Stimulated activated CD4-positive, alpha-beta T cell treated with anti-CD3 and anti-CD28 coated beads, TNF-alpha, amount 100 ng/mL, for 4 hours (primary cell): ENCODE measurements around the gene DOK5.
"Not testable (repeated sequence)": the region's sequence is repeated elsewhere in the genome, so short reads cannot be mapped to it uniquely, and the experiment has no call there.

Source experiments
- DNase-seq, 3 experiments: peaks; one replicate each; pipeline ENCODE4 v3.0.0-alpha.2; 2020; ENCODE audit warnings: low read depth in 3 of 3

DOK5 gene

GRCh38 chr20:54475334-54476168 is at the start of gene DOK5:
DOK5 (plus strand) TSS chr20:54475593; CDS start chr20:54475947, 354 bp downstream.
- no peak for DNase-seq

GRCh38 chr20:54429364-54429763 is 46.0 kb upstream of the DOK5 start:
- DNase-seq, result no peak

GRCh38 chr20:54431156-54431944 is 44.0 kb upstream of the DOK5 start:
- DNase-seq, result no peak

GRCh38 chr20:54432966-54433365 is 42.4 kb upstream of the DOK5 start:
- no peak for DNase-seq

- no peak for DNase-seq
Measured at GRCh38 chr20:54433636-54434035, 41.8 kb upstream of the DOK5 start.

- no peak for DNase-seq
Measured at GRCh38 chr20:54434196-54434595, 41.2 kb upstream of the DOK5 start.

GRCh38 chr20:54435015-54435414 is 40.4 kb upstream of the DOK5 start:
- no peak for DNase-seq

GRCh38 chr20:54436410-54436809 is 39.0 kb upstream of the DOK5 start:
- not testable (repeated sequence) for DNase-seq

- DNase-seq, result no peak
Measured at GRCh38 chr20:54438166-54438565, 37.2 kb upstream of the DOK5 start.

GRCh38 chr20:54450207-54450606 is 25.2 kb upstream of the DOK5 start:
- DNase-seq, result no peak

- no peak for DNase-seq
Measured at GRCh38 chr20:54451171-54451570, 24.2 kb upstream of the DOK5 start.

- DNase-seq, result no peak
Measured at GRCh38 chr20:54452277-54452676, 23.1 kb upstream of the DOK5 start.

- no peak for DNase-seq
Measured at GRCh38 chr20:54454982-54455381, 20.4 kb upstream of the DOK5 start.

- DNase-seq, result no peak
Measured at GRCh38 chr20:54456423-54456822, 19.0 kb upstream of the DOK5 start.

- DNase-seq, result no peak
Measured at GRCh38 chr20:54456961-54457360, 18.4 kb upstream of the DOK5 start.

GRCh38 chr20:54458219-54458618 is 17.2 kb upstream of the DOK5 start:
- DNase-seq, result no peak

- DNase-seq, result no peak
Measured at GRCh38 chr20:54459279-54459678, 16.1 kb upstream of the DOK5 start.

- DNase-seq, result no peak
Measured at GRCh38 chr20:54464003-54464402, 11.4 kb upstream of the DOK5 start.

- DNase-seq, result no peak
Measured at GRCh38 chr20:54466127-54466526, 9.3 kb upstream of the DOK5 start.

GRCh38 chr20:54467622-54468021 is 7.8 kb upstream of the DOK5 start:
- DNase-seq, result no peak

GRCh38 chr20:54468082-54468481 is 7.3 kb upstream of the DOK5 start:
- DNase-seq, result no peak

GRCh38 chr20:54469293-54469692 is 6.1 kb upstream of the DOK5 start:
- DNase-seq, result no peak

GRCh38 chr20:54469952-54470351 is 5.4 kb upstream of the DOK5 start:
- no peak for DNase-seq
